GM12891 (cell line): ENCODE results near the gene VGLL4.

Experiments
- PAX5 ChIP-seq: IDR thresholded peaks from 2 replicates; pipeline ENCODE4 v1.6.1; 2011; ENCODE audit warnings: low read length, moderate library complexity, mild to moderate bottlenecking; ENCODE audit not compliant: insufficient read depth, severe bottlenecking
- POLR2A ChIP-seq: IDR thresholded peaks from 2 replicates; pipeline ENCODE4 v1.6.1; 2011; ENCODE audit warnings: low read depth, low read length, control low read depth
- POLR2AphosphoS5 ChIP-seq: IDR thresholded peaks from 2 replicates; pipeline ENCODE4 v1.6.1; 2011; ENCODE audit warnings: low read depth, low read length, control low read depth
- POU2F2 ChIP-seq: IDR thresholded peaks from 2 replicates; pipeline ENCODE4 v1.6.1; 2011; ENCODE audit warnings: low read depth, mild to moderate bottlenecking, control low read depth, low read length, moderate library complexity
- SPI1 ChIP-seq: IDR thresholded peaks from 2 replicates; pipeline ENCODE4 v1.6.1; 2011; ENCODE audit warnings: low read depth, low read length, control low read depth
- TAF1 ChIP-seq: IDR thresholded peaks from 2 replicates; pipeline ENCODE4 v1.6.1; 2011; ENCODE audit warnings: low read depth, low read length, control low read depth

DNA sequence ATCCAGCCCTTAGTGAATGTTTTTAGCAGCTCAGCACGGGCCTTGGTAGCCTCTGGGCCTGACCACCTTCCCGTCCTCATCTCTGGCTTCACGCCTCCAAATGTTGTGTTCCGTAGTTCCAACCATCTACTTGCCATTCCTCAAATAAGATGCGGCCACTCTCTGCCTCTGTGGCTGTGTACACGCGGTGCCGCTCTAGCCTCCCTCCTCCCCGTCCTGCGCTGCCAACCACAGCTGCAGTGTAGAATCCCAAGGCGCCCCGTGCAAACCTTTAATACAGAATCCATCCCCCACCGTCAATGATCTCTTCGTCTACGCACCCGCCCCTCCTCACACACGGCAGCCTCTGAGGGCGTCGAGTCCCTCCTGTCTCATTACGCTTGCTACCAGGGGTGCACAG lies 77.2 kb downstream of the VGLL4 start:
- no peak for TF ChIP-seq POLR2AphosphoS5
- TF ChIP-seq POLR2A, result no peak
- no peak for TF ChIP-seq POU2F2
- no peak for TF ChIP-seq TAF1
- no peak for TF ChIP-seq SPI1
- TF ChIP-seq PAX5, result no peak
